ENCODE measurements around the gene NR2E1. TPM values are rescaled to one million over a fixed set of nuclear protein-coding genes. Genes with fewer than 3 reads are reported as not detected.

The NR2E1 gene
- total and polyA plus RNA-seq, 2 of the 4 experiments (the other 2 are of a cell fraction) = not detected

DNA sequence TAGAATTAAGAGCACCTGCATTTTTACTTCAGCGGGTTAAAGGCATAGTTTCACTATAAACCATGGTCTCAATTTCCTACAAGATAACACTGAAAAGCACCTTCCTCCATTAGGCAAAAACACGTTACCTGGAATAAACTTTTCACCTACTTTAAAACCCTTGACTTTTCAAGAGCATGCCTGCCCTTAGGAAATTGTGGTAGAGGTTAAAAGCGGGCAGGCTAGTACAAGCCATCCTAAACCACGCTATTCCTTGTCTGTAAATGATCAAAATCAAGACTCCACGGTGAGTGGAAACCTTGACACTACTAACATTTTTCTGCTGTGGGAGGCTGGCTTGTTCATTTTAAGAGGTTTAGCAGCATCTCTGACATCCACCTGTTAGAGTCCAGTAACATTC is 43.9 kb downstream of the NR2E1 start:
- H3K9me3 ChIP-seq (ENCODE audit: control insufficient read depth, insufficient read depth, low read length) = no peaks in the 10 kb centered on the region
- in situ Hi-C loops (cut with MboI; ENCODE audit: low sequenced_read_pairs) = no loop called here
- CTCF ChIA-PET = no interaction called here

More for the DNA sequence above, 43.9 kb downstream of the NR2E1 start:
- no peak overlapping the region for H2AFZ ChIP-seq (replicated peaks; ENCODE audit: low read length, poor library complexity)
- H2AK9ac ChIP-seq (replicated peaks; ENCODE audit: low read depth, low read length, poor library complexity) = no peak overlapping the region
- H4K20me1 ChIP-seq (ENCODE audit: insufficient read depth, low read length) = no peaks in the 10 kb centered on the region
- no peak overlapping the region for H3K27ac ChIP-seq (ENCODE audit: insufficient read depth, low read length)
- H4K5ac ChIP-seq (ENCODE audit: low read depth, low read length) = no peak overlapping the region
- ATAC-seq (ENCODE audit: low read depth) (no peak), DNase-seq (no peak)
- no peak overlapping the region for H3K4ac ChIP-seq (ENCODE audit: low read depth, low read length)
- no peak overlapping the region for H3K56ac ChIP-seq (ENCODE audit: extremely low read depth, insufficient read depth, low read length)
- no peak overlapping the region for H3K18ac ChIP-seq (ENCODE audit: low read depth, low read length)
- no peak overlapping the region for H4K91ac ChIP-seq (ENCODE audit: insufficient read depth, low read depth, low read length)
- BruUV-seq (replicated peaks) = no TSS peak
- no peak overlapping the region for H3K23ac ChIP-seq (ENCODE audit: low read depth, low read length)
- no peak overlapping the region for H2BK20ac ChIP-seq (ENCODE audit: low read depth, low read length)
- H3K4me2 ChIP-seq (ENCODE audit: low read depth, low read length) = no peak overlapping the region
- no peak overlapping the region for H3K14ac ChIP-seq (replicated peaks; ENCODE audit: low read depth, low read length)
- H3K9ac ChIP-seq (ENCODE audit: low read depth, low read length) = no peak overlapping the region
- H2BK120ac ChIP-seq (ENCODE audit: low read depth, low read length) = no peak overlapping the region
- WGBS, 2 experiments (ENCODE audit: extremely low coverage in 2 of 2, insufficient read length in 1 of 2) = 100% methylated on average over 3 of the region's 5 CpGs; no CpG with 5 or more reads in 1 of the 2 experiments
- no peak overlapping the region for H2BK5ac ChIP-seq (ENCODE audit: low read depth, low read length, poor library complexity, severe bottlenecking)
- H3K36me3 ChIP-seq (ENCODE audit: control insufficient read depth, insufficient read depth, low read length) = peaks cover 11% of the 10 kb centered on the region
- POLR2A ChIA-PET (ENCODE audit: unreplicated experiment) = no interaction called here
- H2AK5ac ChIP-seq (ENCODE audit: low read depth, low read length) = no peak overlapping the region
- H3K9me1 ChIP-seq (ENCODE audit: insufficient read depth, low read length) = no peaks in the 10 kb centered on the region
- dilution Hi-C loops (cut with HindIII; ENCODE audit: low sequenced_read_pairs, unreplicated experiment) (no loop called here), intact Hi-C loops (cut with micrococcal nuclease) (no loop called here)
- TF ChIP-seq POLR2A (IDR thresholded peaks at IDR 0.05; ENCODE audit: low read depth, low read length) (no peak), FOS (IDR thresholded peaks at IDR 0.05; ENCODE audit: low read depth, low read length) (no peak), CEBPB (IDR thresholded peaks at IDR 0.05; ENCODE audit: low read depth, low read length) (no peak), BHLHE40 (IDR thresholded peaks at IDR 0.05; ENCODE audit: low read depth, low read length) (no peak), CHD1 (IDR thresholded peaks at IDR 0.05; ENCODE audit: low read depth, low read length) (no peak), NFE2L2 (IDR thresholded peaks at IDR 0.05; ENCODE audit: low read depth, low read length) (no peak), RAD21 (IDR thresholded peaks at IDR 0.05; ENCODE audit: low read length) (no peak), MXI1 (IDR thresholded peaks at IDR 0.05; ENCODE audit: borderline replicate concordance, low read depth, low read length) (no peak), MAZ (IDR thresholded peaks at IDR 0.05; ENCODE audit: borderline replicate concordance, low read depth, low read length) (no peak), RCOR1 (IDR thresholded peaks at IDR 0.05; ENCODE audit: insufficient replicate concordance, low read length) (no peak), SMC3 (IDR thresholded peaks at IDR 0.05; ENCODE audit: low read depth, low read length) (no peak), MAFK (IDR thresholded peaks at IDR 0.05; ENCODE audit: low read depth, low read length) (no peak), RFX5 (IDR thresholded peaks at IDR 0.05; ENCODE audit: low read depth, low read length) (no peak)
- TF ChIP-seq, protein P1, sequence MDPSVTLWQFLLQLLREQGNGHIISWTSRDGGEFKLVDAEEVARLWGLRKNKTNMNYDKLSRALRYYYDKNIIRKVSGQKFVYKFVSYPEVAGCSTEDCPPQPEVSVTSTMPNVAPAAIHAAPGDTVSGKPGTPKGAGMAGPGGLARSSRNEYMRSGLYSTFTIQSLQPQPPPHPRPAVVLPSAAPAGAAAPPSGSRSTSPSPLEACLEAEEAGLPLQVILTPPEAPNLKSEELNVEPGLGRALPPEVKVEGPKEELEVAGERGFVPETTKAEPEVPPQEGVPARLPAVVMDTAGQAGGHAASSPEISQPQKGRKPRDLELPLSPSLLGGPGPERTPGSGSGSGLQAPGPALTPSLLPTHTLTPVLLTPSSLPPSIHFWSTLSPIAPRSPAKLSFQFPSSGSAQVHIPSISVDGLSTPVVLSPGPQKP (IDR thresholded peaks at IDR 0.05; ENCODE audit: borderline replicate concordance, low read depth, low read length) = no peak
- TF ChIP-seq, protein P2, sequence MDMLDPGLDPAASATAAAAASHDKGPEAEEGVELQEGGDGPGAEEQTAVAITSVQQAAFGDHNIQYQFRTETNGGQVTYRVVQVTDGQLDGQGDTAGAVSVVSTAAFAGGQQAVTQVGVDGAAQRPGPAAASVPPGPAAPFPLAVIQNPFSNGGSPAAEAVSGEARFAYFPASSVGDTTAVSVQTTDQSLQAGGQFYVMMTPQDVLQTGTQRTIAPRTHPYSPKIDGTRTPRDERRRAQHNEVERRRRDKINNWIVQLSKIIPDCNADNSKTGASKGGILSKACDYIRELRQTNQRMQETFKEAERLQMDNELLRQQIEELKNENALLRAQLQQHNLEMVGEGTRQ (IDR thresholded peaks at IDR 0.05; ENCODE audit: low read depth, low read length) = no peak
- TF ChIP-seq, protein P3, sequence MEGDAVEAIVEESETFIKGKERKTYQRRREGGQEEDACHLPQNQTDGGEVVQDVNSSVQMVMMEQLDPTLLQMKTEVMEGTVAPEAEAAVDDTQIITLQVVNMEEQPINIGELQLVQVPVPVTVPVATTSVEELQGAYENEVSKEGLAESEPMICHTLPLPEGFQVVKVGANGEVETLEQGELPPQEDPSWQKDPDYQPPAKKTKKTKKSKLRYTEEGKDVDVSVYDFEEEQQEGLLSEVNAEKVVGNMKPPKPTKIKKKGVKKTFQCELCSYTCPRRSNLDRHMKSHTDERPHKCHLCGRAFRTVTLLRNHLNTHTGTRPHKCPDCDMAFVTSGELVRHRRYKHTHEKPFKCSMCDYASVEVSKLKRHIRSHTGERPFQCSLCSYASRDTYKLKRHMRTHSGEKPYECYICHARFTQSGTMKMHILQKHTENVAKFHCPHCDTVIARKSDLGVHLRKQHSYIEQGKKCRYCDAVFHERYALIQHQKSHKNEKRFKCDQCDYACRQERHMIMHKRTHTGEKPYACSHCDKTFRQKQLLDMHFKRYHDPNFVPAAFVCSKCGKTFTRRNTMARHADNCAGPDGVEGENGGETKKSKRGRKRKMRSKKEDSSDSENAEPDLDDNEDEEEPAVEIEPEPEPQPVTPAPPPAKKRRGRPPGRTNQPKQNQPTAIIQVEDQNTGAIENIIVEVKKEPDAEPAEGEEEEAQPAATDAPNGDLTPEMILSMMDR (conservative IDR thresholded peaks at IDR 0.05; ENCODE audit: low read depth, low read length) = no peak
- H4K8ac ChIP-seq (ENCODE audit: low read depth in 2 of 2, low read length in 2 of 2) = no peak overlapping the region
- no peak overlapping the region for H2BK15ac ChIP-seq (ENCODE audit: low read depth, low read length)
- H3K27me3 ChIP-seq (ENCODE audit: control insufficient read depth, insufficient read depth, low read length) = no peaks in the 10 kb centered on the region
- no peak overlapping the region for H3K4me3 ChIP-seq (ENCODE audit: insufficient read depth, low read depth, low read length)
- H3K79me1 ChIP-seq (ENCODE audit: low read depth in 1 of 2, low read length in 2 of 2) = 0 out of 4 replicates have a peak, but pooled peaks cover 0 to 4% of the 10 kb centered on the region in 2 experiments
- H3K4me1 ChIP-seq (ENCODE audit: control insufficient read depth, insufficient read depth, low read length) = no peaks in the 10 kb centered on the region

Measured in IMR-90 (cell line).